ENCODE measurements around the gene PEPD.

- TF ChIP-seq POLR2AphosphoS5 (IDR thresholded peaks at IDR 0.05) (no peak), CTCF (IDR thresholded peaks at IDR 0.05) (no peak), POLR2A (IDR thresholded peaks at IDR 0.05) (no peak)
Observed at GRCh38 chr19:33500586-33500985, 21.0 kb downstream of the PEPD start.
